GM12874 (cell line): ENCODE data around the gene PTCRA.

Source experiments
- TF ChIP-seq, protein P1 (sequence below): IDR thresholded peaks from 2 replicates; pipeline ENCODE4 v1.5.1; 2011; ENCODE audit warnings: low read depth, mild to moderate bottlenecking, control low read depth, low read length, moderate library complexity; ENCODE audit not compliant: insufficient read depth

Gene PTCRA

DNA sequence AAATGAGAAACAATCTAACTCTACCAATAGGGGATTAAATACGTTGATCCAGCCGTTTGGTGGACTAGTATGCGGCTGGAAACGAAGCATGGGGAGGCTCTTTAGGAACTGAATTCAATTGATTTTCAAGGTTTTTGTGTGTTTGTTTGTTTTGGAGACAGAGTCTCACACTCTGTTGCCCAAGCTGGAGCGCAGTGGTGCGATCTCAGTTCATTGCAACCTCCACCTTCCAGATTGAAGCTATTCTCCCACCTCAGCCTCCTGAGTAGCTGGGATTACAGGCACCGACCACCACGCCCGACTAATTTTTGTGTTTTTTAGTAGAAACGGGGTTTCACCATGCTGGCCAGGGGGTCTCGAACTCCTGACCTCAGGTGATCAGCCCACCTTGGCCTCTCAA is 20.5 kb downstream of the PTCRA start:
- TF ChIP-seq, protein P1, sequence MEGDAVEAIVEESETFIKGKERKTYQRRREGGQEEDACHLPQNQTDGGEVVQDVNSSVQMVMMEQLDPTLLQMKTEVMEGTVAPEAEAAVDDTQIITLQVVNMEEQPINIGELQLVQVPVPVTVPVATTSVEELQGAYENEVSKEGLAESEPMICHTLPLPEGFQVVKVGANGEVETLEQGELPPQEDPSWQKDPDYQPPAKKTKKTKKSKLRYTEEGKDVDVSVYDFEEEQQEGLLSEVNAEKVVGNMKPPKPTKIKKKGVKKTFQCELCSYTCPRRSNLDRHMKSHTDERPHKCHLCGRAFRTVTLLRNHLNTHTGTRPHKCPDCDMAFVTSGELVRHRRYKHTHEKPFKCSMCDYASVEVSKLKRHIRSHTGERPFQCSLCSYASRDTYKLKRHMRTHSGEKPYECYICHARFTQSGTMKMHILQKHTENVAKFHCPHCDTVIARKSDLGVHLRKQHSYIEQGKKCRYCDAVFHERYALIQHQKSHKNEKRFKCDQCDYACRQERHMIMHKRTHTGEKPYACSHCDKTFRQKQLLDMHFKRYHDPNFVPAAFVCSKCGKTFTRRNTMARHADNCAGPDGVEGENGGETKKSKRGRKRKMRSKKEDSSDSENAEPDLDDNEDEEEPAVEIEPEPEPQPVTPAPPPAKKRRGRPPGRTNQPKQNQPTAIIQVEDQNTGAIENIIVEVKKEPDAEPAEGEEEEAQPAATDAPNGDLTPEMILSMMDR = no peak

DNA sequence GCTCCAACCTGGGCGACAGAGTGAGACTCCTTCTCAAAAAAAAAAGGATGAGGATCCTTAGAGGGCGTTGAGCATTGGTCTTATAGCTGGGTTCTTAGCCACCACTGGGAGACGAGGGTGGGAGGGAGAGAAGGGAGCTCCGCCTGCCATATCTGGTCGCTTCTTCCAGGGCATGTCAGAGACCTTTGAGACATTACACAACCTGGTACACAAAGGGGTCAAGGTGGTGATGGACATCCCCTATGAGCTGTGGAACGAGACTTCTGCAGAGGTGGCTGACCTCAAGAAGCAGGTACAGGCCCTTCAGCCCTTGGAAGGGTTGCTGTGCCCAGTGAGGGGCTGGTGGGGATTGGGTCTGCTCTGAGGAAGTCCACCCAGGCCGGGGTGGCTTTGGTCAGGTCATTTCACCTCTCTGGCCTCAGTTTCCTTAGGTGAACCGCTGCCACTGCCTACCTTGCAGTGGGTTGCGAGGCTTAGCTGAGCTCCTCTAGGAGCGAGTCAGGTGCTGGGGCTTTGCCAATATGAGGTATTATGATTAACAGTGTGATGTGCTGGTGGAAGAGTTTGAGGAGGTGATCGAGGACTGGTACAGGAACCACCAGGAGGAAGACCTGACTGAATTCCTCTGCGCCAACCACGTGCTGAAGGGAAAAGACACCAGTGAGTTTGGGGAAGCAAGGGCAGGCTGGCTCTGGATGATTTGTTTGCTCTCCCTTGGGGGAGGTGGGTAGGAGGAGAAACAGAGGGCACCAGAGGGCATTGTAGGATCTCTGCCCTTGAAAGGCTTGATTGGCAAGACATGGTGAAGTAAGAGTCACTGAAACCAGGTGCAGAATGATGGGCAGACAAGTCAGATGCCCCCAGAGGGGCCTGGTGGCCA is 21.9 kb downstream of the PTCRA start:
- TF ChIP-seq, protein P1 = no peak

DNA sequence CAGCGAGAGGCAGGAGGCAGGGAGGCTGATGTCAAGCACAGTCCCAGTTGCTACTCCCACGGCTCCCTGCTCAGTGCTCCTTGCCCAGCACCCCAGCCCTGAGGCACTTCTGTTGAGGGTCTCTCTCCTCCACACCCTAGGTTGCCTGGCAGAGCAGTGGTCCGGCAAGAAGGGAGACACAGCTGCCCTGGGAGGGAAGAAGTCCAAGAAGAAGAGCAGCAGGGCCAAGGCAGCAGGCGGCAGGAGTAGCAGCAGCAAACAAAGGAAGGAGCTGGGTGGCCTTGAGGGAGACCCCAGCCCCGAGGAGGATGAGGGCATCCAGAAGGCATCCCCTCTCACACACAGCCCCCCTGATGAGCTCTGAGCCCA is 22.6 kb downstream of the PTCRA start:
- TF ChIP-seq, protein P1 = no peak

DNA sequence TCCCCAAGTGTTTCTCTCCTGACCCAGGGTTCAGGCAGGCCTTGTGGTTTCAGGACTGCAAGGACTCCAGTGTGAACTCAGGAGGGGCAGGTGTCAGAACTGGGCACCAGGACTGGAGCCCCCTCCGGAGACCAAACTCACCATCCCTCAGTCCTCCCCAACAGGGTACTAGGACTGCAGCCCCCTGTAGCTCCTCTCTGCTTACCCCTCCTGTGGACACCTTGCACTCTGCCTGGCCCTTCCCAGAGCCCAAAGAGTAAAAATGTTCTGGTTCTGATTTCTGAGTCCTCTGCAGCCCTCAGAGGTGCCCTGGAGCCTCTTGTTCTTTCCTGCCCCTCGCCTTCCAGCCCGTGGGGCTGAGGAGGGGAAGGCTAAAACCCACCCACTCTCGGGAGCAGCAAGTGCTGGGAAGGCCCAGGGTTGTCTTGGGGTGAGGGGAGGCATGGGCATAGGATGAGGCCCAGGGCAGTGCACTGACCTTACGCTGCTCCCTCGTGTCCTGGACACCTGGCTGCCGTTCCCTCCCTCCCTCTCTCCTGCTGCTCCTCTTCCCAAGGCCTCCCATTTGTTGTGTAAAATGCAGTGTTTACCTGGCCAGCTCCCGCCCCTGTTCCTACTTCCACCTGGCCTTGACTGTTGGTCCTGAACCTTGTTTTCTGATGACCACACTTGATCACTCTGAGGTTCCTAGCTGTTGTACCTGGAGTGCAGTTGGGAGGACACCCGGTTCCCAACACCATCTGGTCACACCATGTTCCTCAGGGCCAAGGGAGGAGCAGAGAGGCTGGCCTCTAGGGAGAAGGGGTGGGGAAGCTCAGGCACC is 23.3 kb downstream of the PTCRA start:
- TF ChIP-seq, protein P1 = no peak

DNA sequence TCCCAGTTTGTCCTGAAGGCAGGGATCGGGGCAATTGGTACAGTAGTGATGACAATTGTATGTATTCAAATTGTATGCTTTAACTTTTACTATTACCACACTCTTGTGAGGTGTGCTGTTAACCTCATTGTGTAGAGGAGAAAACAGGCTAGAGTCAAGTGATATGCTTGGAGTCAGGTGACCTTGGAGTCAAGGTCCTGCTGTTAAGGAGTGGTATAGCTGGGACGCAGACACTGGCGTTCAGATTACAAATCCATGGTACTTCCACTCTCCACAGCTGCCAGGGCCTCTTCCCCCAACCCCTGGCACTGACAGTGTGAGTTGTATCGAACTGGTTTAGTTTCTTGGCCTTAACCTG is 23.9 kb downstream of the PTCRA start:
- TF ChIP-seq, protein P1 = no peak

DNA sequence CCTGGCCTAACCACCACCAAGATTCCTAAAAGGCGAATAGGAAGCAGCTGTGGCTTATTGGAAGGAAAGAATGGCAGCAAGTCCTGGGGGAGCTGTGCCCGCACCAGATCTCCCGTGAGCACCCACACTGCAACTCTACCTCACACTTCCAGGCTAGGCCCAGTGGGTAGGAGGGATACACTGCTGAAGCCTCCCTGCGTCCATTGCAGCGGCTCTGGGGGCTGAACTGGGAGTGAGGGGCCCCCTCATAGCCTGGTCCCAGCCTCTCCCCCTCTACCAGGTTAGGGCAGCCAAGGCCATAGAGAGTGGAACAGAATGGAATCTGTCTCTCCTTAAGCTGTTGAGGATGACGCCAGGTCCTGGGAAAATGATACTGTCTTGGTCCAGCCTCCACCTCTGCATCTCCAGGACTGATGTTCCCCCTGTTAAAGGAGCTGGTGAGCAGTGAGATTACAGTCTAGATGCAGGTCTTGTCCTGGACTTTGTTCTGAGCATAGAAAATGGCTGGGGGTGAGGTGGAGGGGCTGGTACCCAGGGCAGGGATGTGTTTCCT is 24.7 kb downstream of the PTCRA start:
- TF ChIP-seq, protein P1 = no peak

DNA sequence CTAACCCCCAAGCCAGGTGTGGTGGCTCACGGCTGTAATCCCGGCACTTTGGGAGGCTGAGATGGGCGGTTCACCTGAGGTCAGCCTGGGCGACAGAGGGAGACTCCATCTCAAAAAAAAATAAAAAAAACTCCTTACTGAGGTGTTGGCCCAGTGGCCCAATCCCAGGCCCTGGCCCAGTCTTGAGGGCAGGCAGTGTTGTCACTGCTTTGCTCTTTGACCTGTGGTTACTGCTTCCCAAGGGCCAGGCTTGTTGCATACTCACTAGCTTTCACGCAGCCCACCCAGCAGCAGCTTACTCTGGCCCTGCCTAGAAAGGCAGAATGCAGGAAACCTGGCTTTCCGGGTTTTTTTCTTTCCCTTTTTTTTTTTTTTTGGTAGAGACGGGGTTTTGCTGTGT is 26.6 kb downstream of the PTCRA start:
- TF ChIP-seq, protein P1 = no peak
